Keratinocyte (primary cell): Measurements from ENCODE around the gene DGKI. TPM values are rescaled to one million over a fixed set of nuclear protein-coding genes. Genes with fewer than 3 reads are reported as not detected.

Experiments
- DNase-seq: peaks from one replicate; pipeline ENCODE4 v3.0.0-alpha.2; 2011; ENCODE audit warnings: low read depth, missing footprints, low spot score
- FAIRE-seq: peaks from 2 replicates; lab custom pipeline; 2011; peaks lifted over from hg19 to GRCh38; lab: Jason Lieb, UNC
- H2AFZ ChIP-seq: 2 replicates; pipeline ENCODE4 v1.6.0; 2012; ENCODE audit warnings: low read length, control low read depth, inconsistent platforms; ENCODE audit not compliant: control insufficient read depth
- H3K27ac ChIP-seq: 2 replicates; pipeline ENCODE4 v1.5.1; 2011; ENCODE audit warnings: low read length; ENCODE audit not compliant: control insufficient read depth, insufficient read depth
- H3K27me3 ChIP-seq: 3 replicates; pipeline ENCODE4 v1.6.0; 2011; ENCODE audit warnings: low read length; ENCODE audit not compliant: control insufficient read depth, insufficient read depth; ENCODE audit errors: extremely low read depth
- H3K36me3 ChIP-seq, 2 experiments: 2 replicates in 1 of 2; 3 replicates in 1 of 2; pipeline ENCODE4 v1.5.1; 2011; ENCODE audit warnings: low read length in 2 of 2, mild to moderate bottlenecking in 1 of 2; ENCODE audit not compliant: control insufficient read depth in 2 of 2, insufficient read depth in 2 of 2; ENCODE audit errors: extremely low read depth in 1 of 2
- H3K4me1 ChIP-seq: 3 replicates; pipeline ENCODE4 v1.5.1; 2011; ENCODE audit warnings: low read length; ENCODE audit not compliant: control insufficient read depth, insufficient read depth; ENCODE audit errors: extremely low read depth
- H3K4me2 ChIP-seq: 3 replicates; pipeline ENCODE4 v1.6.0; 2011; ENCODE audit warnings: low read depth, low read length; ENCODE audit not compliant: control insufficient read depth, insufficient read depth; ENCODE audit errors: extremely low read depth
- H3K4me3 ChIP-seq, 3 experiments: fragments of 200-600 bp in 1 of 3; sonication (generic) in 1 of 3; 2 replicates in 2 of 3; 3 replicates in 1 of 3; pipeline ENCODE4 v1.5.1; 2011 to 2016; ENCODE audit warnings: low read length in 3 of 3, mild to moderate bottlenecking in 3 of 3, control low read depth in 2 of 3, inconsistent platforms in 1 of 3, low read depth in 1 of 3, mixed read lengths in 1 of 3, mixed run types in 1 of 3, moderate library complexity in 1 of 3; ENCODE audit not compliant: control insufficient read depth in 2 of 3, insufficient read depth in 2 of 3; ENCODE audit errors: extremely low read depth in 1 of 3
- H3K79me2 ChIP-seq: 2 replicates; pipeline ENCODE4 v1.6.0; 2012; ENCODE audit warnings: low read length; ENCODE audit not compliant: control insufficient read depth, insufficient read depth
- H3K9ac ChIP-seq: 3 replicates; pipeline ENCODE4 v1.6.0; 2011; ENCODE audit warnings: low read length; ENCODE audit not compliant: control insufficient read depth, insufficient read depth; ENCODE audit errors: extremely low read depth
- H3K9me1 ChIP-seq: 3 replicates; pipeline ENCODE4 v1.6.0; 2011; ENCODE audit warnings: low read length; ENCODE audit not compliant: control insufficient read depth, insufficient read depth; ENCODE audit errors: extremely low read depth
- H3K9me3 ChIP-seq: 2 replicates; pipeline ENCODE4 v1.5.1; 2012; ENCODE audit warnings: low read depth, low read length; ENCODE audit not compliant: control insufficient read depth
- H4K20me1 ChIP-seq: 3 replicates; pipeline ENCODE4 v1.6.0; 2011; ENCODE audit warnings: low read length; ENCODE audit not compliant: control insufficient read depth, insufficient read depth; ENCODE audit errors: extremely low read depth
- EZH2 ChIP-seq: IDR thresholded peaks from one replicate; pipeline ENCODE4 v1.6.1; 2012; ENCODE audit warnings: inconsistent platforms, mild to moderate bottlenecking, low read length, moderate library complexity
- dilution Hi-C: fragments of 300-500 bp; cut with MboI; formaldehyde crosslinking; loops from one replicate; pipeline ENCODE4 v1.7.0; 2020; ENCODE audit warnings: low sequenced_read_pairs; ENCODE audit not compliant: extremely low pct_ligation_motif_present
- polyA plus RNA-seq, 5 experiments: library from polyadenylated mRNA; depleted of rRNA in 3 of 5; stranded (reverse) in 3 of 5; stranded (forward) in 1 of 5; unstranded in 1 of 5; fragments of >200 nt; gene quantifications; 1 replicate in 1 of 5; 2 replicates in 3 of 5; 3 replicates in 1 of 5; pipeline versions ENCODE4 v1.2.1 to v1.2.3, GENCODE V29; 2011 to 2012; ENCODE audit warnings: missing spikeins in 2 of 5, low read depth in 1 of 5, low replicate concordance in 1 of 5
- TF ChIP-seq, protein P1 (sequence below), 3 experiments: IDR thresholded peaks in 1 of 3; conservative IDR thresholded peaks in 1 of 3; optimal IDR thresholded peaks in 1 of 3; 2 replicates in 2 of 3; 3 replicates in 1 of 3; pipeline versions ENCODE3 to v1.5.1; 2011; ENCODE audit warnings: low read length in 3 of 3, mild to moderate bottlenecking in 3 of 3, moderate library complexity in 2 of 3, control low read depth in 1 of 3, inconsistent platforms in 1 of 3; ENCODE audit not compliant: insufficient read depth in 2 of 3; ENCODE audit errors: extremely low read depth in 1 of 3

The DGKI gene
- polyA plus RNA-seq, 1 donor (not counting 4 experiments of a cell fraction or from before 2014, with no cell fraction given) = 0.14 TPM

DNA sequence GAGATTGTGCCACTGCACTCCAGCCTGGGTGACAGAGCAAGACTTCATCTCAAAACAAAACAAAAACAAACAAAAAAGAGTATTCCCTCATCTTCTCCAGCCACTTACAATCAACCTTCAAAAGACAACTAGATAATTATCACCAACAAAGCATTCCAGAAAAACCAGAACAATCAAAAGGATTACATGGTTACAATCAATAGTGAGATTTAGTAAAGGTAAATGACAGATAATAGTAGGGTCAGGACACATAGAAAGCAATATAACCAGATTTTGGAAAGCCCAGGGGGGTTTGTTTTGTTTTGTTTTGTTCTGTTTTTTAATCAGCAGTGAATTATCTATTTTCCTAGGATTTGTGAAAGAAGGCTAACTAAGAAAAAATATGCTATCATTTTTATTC lies 412.2 kb downstream of the DGKI start:
- FAIRE-seq = no peak
- H3K4me3 ChIP-seq = no peak overlapping the region
- H3K27me3 ChIP-seq = no peaks in the 10 kb centered on the region
- no peaks in the 10 kb centered on the region for H3K9me3 ChIP-seq
- H3K27ac ChIP-seq = no peak overlapping the region
- H4K20me1 ChIP-seq = no peaks in the 10 kb centered on the region
- no peak overlapping the region for H3K9ac ChIP-seq
- H3K9me1 ChIP-seq = no peaks in the 10 kb centered on the region
- dilution Hi-C loops = no loop called here
- H3K36me3 ChIP-seq = no peaks in the 10 kb centered on the region
- H3K4me2 ChIP-seq = no peak overlapping the region
- no peak for TF ChIP-seq EZH2
- TF ChIP-seq, protein P1, sequence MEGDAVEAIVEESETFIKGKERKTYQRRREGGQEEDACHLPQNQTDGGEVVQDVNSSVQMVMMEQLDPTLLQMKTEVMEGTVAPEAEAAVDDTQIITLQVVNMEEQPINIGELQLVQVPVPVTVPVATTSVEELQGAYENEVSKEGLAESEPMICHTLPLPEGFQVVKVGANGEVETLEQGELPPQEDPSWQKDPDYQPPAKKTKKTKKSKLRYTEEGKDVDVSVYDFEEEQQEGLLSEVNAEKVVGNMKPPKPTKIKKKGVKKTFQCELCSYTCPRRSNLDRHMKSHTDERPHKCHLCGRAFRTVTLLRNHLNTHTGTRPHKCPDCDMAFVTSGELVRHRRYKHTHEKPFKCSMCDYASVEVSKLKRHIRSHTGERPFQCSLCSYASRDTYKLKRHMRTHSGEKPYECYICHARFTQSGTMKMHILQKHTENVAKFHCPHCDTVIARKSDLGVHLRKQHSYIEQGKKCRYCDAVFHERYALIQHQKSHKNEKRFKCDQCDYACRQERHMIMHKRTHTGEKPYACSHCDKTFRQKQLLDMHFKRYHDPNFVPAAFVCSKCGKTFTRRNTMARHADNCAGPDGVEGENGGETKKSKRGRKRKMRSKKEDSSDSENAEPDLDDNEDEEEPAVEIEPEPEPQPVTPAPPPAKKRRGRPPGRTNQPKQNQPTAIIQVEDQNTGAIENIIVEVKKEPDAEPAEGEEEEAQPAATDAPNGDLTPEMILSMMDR (optimal IDR thresholded peaks at IDR 0.05 in 1 of 3, IDR thresholded peaks at IDR 0.05 in 1 of 3, conservative IDR thresholded peaks at IDR 0.05 in 1 of 3; ENCODE audit: extremely low read depth in 1 of 3, insufficient read depth in 2 of 3, low read length in 3 of 3) = no peak
- no peaks in the 10 kb centered on the region for H3K79me2 ChIP-seq
- no peaks in the 10 kb centered on the region for H3K4me1 ChIP-seq
- DNase-seq = no peak
- H2AFZ ChIP-seq = no peak overlapping the region

DNA sequence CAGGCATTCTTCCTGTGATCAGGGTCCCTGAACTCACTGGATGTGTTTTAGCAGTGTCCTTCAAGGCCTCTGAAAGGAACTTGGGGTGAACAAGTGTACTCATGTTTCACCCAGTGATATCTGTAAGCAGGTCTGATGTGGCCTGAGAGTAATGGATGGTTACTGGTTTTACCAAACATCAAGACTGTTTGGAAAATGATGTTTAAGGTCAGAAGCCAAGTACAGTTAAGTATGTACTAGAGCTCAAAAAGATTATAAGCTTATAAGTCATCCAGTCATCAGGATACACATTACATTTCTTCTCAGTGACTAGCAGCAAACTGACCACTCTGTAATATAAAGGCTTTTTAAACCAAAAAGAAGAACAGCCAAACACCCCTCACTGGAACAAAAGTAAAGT lies 423.5 kb downstream of the DGKI start:
- Histone ChIP-seq H4K20me1 (no peaks in the 10 kb centered on the region), H3K36me3 (no peaks in the 10 kb centered on the region), H2AFZ (no peak overlapping the region), H3K79me2 (no peaks in the 10 kb centered on the region), H3K4me2 (no peak overlapping the region), H3K27ac (no peak overlapping the region), H3K27me3 (no peaks in the 10 kb centered on the region), H3K9ac (no peak overlapping the region), H3K4me3 (no peak overlapping the region), H3K9me1 (no peaks in the 10 kb centered on the region), H3K4me1 (no peaks in the 10 kb centered on the region), H3K9me3 (no peaks in the 10 kb centered on the region)
- dilution Hi-C loops = no loop called here
- no peak for FAIRE-seq
- TF ChIP-seq, protein P1 (optimal IDR thresholded peaks at IDR 0.05 in 1 of 3, IDR thresholded peaks at IDR 0.05 in 1 of 3, conservative IDR thresholded peaks at IDR 0.05 in 1 of 3; ENCODE audit: extremely low read depth in 1 of 3, insufficient read depth in 2 of 3, low read length in 3 of 3) = no peak
- no peak for TF ChIP-seq EZH2
- no peak for DNase-seq
